Measurements from ENCODE around the gene MGAT4A. TPM values are rescaled to one million over a fixed set of nuclear protein-coding genes. Genes with fewer than 3 reads are reported as not detected.

The MGAT4A gene
- total and polyA plus RNA-seq, 2 experiments from 2014 or later: 4.4 to 5.6 TPM

DNA sequence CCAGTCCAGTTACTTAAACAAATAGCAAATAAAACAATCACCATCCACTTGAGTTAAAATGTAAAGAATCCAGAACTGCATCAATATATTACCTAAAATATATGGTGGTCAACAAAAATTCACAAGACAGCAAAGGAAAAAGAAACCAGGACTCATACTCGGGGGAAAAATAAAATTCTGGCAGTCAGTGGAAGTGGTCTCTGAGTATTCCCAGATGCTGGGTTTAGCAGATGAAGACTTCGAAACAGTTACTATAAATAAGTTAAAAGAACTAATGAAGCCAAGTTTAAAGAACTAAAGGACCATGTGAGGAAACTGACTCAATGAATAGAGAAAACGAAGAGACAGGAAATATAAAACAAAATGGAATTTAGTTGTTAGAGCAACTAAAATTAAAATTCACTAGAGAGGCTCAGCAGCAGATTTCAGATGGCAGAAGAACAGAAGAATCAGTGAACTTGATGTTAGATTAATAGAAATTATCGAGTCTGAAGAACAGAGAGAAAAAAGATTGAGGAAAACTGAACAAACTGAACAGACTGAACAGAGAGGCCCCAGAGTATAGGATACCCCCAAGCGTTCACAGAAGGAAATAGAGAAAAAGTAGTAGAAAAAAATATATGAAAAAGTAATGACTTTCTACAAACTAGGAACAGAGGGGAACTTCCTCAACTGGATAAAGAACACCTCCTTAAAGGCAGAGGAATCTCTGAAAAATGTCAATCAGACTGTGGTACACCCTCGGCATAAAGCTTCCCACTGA lies 27.9 kb downstream of the MGAT4A start:
- H3K27me3 Mint-ChIP-seq (ENCODE audit: insufficient read depth, low read depth, poor library complexity): no peaks in the 10 kb centered on the region
- DNase-seq (ENCODE audit: low spot score) (no peak), ATAC-seq (no peak)
- TF ChIP-seq, protein P1, sequence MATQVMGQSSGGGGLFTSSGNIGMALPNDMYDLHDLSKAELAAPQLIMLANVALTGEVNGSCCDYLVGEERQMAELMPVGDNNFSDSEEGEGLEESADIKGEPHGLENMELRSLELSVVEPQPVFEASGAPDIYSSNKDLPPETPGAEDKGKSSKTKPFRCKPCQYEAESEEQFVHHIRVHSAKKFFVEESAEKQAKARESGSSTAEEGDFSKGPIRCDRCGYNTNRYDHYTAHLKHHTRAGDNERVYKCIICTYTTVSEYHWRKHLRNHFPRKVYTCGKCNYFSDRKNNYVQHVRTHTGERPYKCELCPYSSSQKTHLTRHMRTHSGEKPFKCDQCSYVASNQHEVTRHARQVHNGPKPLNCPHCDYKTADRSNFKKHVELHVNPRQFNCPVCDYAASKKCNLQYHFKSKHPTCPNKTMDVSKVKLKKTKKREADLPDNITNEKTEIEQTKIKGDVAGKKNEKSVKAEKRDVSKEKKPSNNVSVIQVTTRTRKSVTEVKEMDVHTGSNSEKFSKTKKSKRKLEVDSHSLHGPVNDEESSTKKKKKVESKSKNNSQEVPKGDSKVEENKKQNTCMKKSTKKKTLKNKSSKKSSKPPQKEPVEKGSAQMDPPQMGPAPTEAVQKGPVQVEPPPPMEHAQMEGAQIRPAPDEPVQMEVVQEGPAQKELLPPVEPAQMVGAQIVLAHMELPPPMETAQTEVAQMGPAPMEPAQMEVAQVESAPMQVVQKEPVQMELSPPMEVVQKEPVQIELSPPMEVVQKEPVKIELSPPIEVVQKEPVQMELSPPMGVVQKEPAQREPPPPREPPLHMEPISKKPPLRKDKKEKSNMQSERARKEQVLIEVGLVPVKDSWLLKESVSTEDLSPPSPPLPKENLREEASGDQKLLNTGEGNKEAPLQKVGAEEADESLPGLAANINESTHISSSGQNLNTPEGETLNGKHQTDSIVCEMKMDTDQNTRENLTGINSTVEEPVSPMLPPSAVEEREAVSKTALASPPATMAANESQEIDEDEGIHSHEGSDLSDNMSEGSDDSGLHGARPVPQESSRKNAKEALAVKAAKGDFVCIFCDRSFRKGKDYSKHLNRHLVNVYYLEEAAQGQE (IDR thresholded peaks at IDR 0.05; ENCODE audit: unreplicated experiment): no peak
- TF ChIP-seq ZNF114 (CRISPR knock-in tag; IDR thresholded peaks at IDR 0.05) (no peak), CREB1 (CRISPR knock-in tag; IDR thresholded peaks at IDR 0.05; ENCODE audit: low read depth) (no peak), JUNB (IDR thresholded peaks at IDR 0.05; ENCODE audit: unreplicated experiment) (no peak), STAT1 (IDR thresholded peaks at IDR 0.05; ENCODE audit: unreplicated experiment) (no peak)
- Histone ChIP-seq H2AFZ (no peak overlapping the region), H3K27me3 (ENCODE audit: insufficient read depth) (no peaks in the 10 kb centered on the region), H4K20me1 (replicated peaks; ENCODE audit: insufficient read depth) (no peaks in the 10 kb centered on the region), H3K79me2 (replicated peaks; ENCODE audit: insufficient read depth) (no peaks in the 10 kb centered on the region), H3K4me3 (no peak overlapping the region), H3K27ac (ENCODE audit: low read depth) (no peak overlapping the region), H3F3A (replicated peaks; ENCODE audit: low read depth) (no peaks in the 10 kb centered on the region), H3K9me2 (ENCODE audit: insufficient read depth) (no peaks in the 10 kb centered on the region), H3K4me2 (no peak overlapping the region), H3K4me1 (ENCODE audit: insufficient read depth) (no peaks in the 10 kb centered on the region), H3K36me3 (ENCODE audit: insufficient read depth) (no peaks in the 10 kb centered on the region)
- no peaks in the 10 kb centered on the region for H3K9me3 Mint-ChIP-seq
- H3K36me3 Mint-ChIP-seq (ENCODE audit: low read depth): no peaks in the 10 kb centered on the region
- no peak overlapping the region for H3K4me3 Mint-ChIP-seq
- H3K27ac Mint-ChIP-seq: no peak overlapping the region
- H3K4me1 Mint-ChIP-seq: no peaks in the 10 kb centered on the region

DNA sequence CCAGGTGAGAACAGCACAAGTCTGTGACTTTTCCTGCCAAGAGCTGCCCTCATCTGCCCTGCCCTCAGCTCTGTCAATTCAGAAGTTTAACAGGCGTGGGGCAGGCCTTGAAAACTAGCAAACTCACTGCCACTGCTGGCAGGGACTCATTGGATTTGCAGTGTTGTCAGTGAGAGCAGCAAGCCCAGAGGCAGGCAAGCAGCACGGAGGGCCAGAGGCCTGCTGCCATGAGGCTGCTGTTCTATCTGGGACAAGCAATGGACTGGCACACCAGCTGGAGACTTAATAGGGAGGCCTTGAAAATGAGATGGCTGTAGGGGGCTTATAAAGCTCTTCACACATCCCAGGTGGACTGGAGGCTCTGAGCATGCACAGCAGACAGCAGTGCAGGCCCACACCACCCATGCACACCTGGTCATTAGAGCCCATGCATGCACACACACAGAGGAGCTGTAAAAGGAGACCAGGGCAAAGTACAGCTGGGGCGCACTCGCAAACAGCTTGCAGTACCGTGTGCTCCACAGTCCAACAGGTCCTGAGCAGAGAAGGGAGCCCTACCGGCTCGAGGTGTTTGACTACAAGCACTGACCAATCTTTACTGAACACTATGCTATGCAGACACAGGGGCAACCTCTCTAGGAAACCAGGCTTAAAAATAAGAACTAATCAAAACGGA lies 28.7 kb downstream of the MGAT4A start:
- no peaks in the 10 kb centered on the region for H3K9me3 Mint-ChIP-seq
- ATAC-seq: no peak
- TF ChIP-seq POLR2AphosphoS5 (IDR thresholded peaks at IDR 0.05; ENCODE audit: low read depth): no peak
- TF ChIP-seq, protein P2, sequence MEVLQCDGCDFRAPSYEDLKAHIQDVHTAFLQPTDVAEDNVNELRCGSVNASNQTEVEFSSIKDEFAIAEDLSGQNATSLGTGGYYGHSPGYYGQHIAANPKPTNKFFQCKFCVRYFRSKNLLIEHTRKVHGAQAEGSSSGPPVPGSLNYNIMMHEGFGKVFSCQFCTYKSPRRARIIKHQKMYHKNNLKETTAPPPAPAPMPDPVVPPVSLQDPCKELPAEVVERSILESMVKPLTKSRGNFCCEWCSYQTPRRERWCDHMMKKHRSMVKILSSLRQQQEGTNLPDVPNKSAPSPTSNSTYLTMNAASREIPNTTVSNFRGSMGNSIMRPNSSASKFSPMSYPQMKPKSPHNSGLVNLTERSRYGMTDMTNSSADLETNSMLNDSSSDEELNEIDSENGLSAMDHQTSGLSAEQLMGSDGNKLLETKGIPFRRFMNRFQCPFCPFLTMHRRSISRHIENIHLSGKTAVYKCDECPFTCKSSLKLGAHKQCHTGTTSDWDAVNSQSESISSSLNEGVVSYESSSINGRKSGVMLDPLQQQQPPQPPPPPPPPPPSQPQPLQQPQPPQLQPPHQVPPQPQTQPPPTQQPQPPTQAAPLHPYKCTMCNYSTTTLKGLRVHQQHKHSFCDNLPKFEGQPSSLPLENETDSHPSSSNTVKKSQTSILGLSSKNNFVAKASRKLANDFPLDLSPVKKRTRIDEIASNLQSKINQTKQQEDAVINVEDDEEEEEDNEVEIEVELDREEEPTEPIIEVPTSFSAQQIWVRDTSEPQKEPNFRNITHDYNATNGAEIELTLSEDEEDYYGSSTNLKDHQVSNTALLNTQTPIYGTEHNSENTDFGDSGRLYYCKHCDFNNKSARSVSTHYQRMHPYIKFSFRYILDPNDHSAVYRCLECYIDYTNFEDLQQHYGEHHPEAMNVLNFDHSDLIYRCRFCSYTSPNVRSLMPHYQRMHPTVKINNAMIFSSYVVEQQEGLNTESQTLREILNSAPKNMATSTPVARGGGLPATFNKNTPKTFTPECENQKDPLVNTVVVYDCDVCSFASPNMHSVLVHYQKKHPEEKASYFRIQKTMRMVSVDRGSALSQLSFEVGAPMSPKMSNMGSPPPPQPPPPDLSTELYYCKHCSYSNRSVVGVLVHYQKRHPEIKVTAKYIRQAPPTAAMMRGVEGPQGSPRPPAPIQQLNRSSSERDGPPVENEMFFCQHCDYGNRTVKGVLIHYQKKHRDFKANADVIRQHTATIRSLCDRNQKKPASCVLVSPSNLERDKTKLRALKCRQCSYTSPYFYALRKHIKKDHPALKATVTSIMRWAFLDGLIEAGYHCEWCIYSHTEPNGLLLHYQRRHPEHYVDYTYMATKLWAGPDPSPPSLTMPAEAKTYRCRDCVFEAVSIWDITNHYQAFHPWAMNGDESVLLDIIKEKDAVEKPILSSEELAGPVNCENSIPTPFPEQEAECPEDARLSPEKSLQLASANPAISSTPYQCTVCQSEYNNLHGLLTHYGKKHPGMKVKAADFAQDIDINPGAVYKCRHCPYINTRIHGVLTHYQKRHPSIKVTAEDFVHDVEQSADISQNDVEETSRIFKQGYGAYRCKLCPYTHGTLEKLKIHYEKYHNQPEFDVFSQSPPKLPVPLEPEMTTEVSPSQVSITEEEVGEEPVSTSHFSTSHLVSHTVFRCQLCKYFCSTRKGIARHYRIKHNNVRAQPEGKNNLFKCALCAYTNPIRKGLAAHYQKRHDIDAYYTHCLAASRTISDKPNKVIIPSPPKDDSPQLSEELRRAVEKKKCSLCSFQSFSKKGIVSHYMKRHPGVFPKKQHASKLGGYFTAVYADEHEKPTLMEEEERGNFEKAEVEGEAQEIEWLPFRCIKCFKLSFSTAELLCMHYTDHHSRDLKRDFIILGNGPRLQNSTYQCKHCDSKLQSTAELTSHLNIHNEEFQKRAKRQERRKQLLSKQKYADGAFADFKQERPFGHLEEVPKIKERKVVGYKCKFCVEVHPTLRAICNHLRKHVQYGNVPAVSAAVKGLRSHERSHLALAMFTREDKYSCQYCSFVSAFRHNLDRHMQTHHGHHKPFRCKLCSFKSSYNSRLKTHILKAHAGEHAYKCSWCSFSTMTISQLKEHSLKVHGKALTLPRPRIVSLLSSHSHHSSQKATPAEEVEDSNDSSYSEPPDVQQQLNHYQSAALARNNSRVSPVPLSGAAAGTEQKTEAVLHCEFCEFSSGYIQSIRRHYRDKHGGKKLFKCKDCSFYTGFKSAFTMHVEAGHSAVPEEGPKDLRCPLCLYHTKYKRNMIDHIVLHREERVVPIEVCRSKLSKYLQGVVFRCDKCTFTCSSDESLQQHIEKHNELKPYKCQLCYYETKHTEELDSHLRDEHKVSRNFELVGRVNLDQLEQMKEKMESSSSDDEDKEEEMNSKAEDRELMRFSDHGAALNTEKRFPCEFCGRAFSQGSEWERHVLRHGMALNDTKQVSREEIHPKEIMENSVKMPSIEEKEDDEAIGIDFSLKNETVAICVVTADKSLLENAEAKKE (CRISPR knock-in tag; IDR thresholded peaks at IDR 0.05): no peak

More for the DNA sequence above, 28.7 kb downstream of the MGAT4A start:
- no peaks in the 10 kb centered on the region for H3K9me2 ChIP-seq (ENCODE audit: insufficient read depth)
- Mint-ChIP-seq H3K4me1 (no peaks in the 10 kb centered on the region), H3K36me3 (ENCODE audit: low read depth) (no peaks in the 10 kb centered on the region), H3K4me3 (no peak overlapping the region), H3K27me3 (ENCODE audit: insufficient read depth, low read depth, poor library complexity) (no peaks in the 10 kb centered on the region), H3K27ac (no peak overlapping the region)
- no peak overlapping the region for H3K4me2 ChIP-seq
- H3K36me3 ChIP-seq (ENCODE audit: insufficient read depth): no peaks in the 10 kb centered on the region
- H3K27ac ChIP-seq (ENCODE audit: low read depth): no peak overlapping the region
- no peaks in the 10 kb centered on the region for H3K79me2 ChIP-seq (replicated peaks; ENCODE audit: insufficient read depth)
- H3K27me3 ChIP-seq (ENCODE audit: insufficient read depth): no peaks in the 10 kb centered on the region
- H4K20me1 ChIP-seq (replicated peaks; ENCODE audit: insufficient read depth): no peaks in the 10 kb centered on the region
- H3K4me3 ChIP-seq: no peak overlapping the region
- H2AFZ ChIP-seq: no peak overlapping the region
- DNase-seq (ENCODE audit: low spot score): no peak
- no peaks in the 10 kb centered on the region for H3K4me1 ChIP-seq (ENCODE audit: insufficient read depth)
- no peaks in the 10 kb centered on the region for H3F3A ChIP-seq (replicated peaks; ENCODE audit: low read depth)

All from GM23338 (cell line).